ENCODE data around the gene DOK6. TPM values are rescaled to one million over a fixed set of nuclear protein-coding genes. Genes with fewer than 3 reads are reported as not detected.

Gene DOK6
- total and polyA plus RNA-seq, 12 donors, result 0.37 to 12.5 (median 4.6) TPM

DNA sequence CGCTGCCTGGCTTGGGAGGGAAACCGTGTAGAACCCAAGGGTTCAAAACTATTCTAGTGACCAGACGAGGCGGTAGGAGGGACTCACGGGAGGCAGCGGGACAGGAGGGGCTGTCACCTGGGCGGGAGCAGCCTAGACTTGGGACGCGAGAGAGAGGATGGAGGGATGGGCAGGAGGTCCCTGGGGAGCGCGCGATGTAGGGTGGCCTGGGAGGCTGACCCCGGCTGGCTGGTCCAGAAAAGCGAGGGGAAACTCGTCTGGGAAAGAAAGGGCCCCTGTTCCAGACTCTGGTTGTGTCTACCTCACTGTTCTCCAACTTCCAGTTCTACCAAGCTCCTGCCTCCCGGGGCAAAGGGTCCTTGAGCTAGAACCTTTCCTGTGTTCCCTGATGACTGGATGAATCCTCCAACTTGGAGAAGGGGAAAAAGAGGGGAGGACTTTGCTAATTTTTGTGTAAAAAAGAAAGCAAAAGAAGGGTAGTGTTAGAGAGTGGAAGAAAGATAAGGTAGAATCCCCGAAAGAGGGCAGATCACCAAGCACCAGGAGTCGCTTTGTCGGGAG, 1.4 kb downstream of the DOK6 start:
- intact Hi-C loops (cut with DNase I), result loop anchor here in 1 of 10 donors (10.0 kb wide), 1 partner anchor 57 kb away; no protein-coding TSS in a partner anchor
- peak; percentile 9 to 13 for DNase-seq
- ATAC-seq, result peak in 2 of 8 donors; percentile 12 to 40

DNA sequence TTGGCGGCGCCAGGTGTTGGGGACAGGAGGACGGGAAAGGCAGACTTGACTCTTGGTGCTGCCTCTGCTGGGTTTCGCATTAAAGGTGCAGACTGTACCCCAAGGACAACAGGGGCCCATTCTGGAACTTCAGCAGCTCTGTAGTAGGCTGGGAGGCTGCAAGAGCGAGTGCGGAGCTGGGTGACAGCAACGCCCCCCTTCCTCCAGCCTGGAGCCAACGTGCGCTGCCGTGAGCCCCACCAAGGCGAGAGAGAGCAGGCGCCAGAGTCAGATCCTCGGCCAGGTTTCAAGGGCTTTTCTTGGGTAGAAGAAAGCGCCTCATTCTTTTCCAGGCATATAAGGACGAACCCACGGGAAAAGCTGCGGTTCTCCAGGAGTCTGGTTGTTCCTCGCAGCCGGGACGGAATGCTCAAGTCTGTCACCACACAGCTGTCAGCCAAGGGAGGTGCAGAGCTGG, 1.9 kb downstream of the DOK6 start:
- no peak overlapping the region for H3K27ac ChIP-seq
- peaks cover 0 to 16% (median 0%) of the 10 kb centered on the region in 9 donors for H3K4me1 ChIP-seq
- intact Hi-C loops (cut with DNase I), result loop anchor here in 1 of 10 donors (10.0 kb wide), 1 partner anchor 58 kb away; no protein-coding TSS in a partner anchor
- TF ChIP-seq, protein P1, sequence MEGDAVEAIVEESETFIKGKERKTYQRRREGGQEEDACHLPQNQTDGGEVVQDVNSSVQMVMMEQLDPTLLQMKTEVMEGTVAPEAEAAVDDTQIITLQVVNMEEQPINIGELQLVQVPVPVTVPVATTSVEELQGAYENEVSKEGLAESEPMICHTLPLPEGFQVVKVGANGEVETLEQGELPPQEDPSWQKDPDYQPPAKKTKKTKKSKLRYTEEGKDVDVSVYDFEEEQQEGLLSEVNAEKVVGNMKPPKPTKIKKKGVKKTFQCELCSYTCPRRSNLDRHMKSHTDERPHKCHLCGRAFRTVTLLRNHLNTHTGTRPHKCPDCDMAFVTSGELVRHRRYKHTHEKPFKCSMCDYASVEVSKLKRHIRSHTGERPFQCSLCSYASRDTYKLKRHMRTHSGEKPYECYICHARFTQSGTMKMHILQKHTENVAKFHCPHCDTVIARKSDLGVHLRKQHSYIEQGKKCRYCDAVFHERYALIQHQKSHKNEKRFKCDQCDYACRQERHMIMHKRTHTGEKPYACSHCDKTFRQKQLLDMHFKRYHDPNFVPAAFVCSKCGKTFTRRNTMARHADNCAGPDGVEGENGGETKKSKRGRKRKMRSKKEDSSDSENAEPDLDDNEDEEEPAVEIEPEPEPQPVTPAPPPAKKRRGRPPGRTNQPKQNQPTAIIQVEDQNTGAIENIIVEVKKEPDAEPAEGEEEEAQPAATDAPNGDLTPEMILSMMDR (IDR thresholded peaks at IDR 0.05), result no peak
- H3K4me3 ChIP-seq, result peak overlapping the region in 9 of 10 donors; percentile 41 to 70 (median 66)
- 12 to 19% methylated on average over 19 to 20 of the region's 20 CpGs for WGBS, 2 donors
- no peaks in the 10 kb centered on the region for H3K9me3 ChIP-seq
- peaks cover 0 to 50% (median 12%) of the 10 kb centered on the region in 7 donors for H3K27me3 ChIP-seq
- peak in 2 of 8 donors; percentile 32 to 49 for ATAC-seq
- no peak for DNase-seq
- H3K36me3 ChIP-seq, result no peaks in the 10 kb centered on the region

More for the DNA sequence above, 1.4 kb downstream of the DOK6 start:
- Histone ChIP-seq H3K27ac (peak overlapping the region in 1 of 10 donors; percentile 85), H3K27me3 (peaks cover 0 to 50% (median 12%) of the 10 kb centered on the region in 7 donors), H3K4me1 (peaks cover 0 to 16% (median 0%) of the 10 kb centered on the region in 9 donors), H3K9me3 (no peaks in the 10 kb centered on the region), H3K36me3 (no peaks in the 10 kb centered on the region), H3K4me3 (peak overlapping the region; percentile 40 to 70 (median 66))
- TF ChIP-seq, protein P1 (IDR thresholded peaks at IDR 0.05), result no peak
- WGBS, 2 donors, result 5 to 6% methylated on average over 19 of the region's 19 CpGs

DNA sequence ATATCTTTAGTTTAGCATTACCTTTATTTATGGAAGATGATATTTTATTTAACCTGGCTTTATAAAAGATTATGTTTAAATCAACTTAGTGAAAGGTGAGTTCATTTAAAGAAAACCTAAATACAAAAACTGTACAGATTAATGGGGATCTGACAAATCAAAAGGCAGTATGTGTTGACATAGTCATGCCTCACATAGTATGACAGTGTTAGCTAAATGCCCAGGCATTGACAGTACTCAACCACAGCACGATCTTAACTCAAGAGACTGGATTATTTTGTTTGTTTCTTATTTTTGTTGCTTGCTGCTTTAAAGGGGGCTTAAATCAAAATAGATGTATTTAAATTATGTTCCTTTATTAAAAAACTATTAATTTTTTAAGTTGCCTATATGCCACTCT, 7.8 kb downstream of the DOK6 start:
- 90 to 95% methylated on average over 1 of the region's 1 CpG for whole genome bisulfite sequencing, 2 donors
- H3K27me3 ChIP-seq, result no peaks in the 10 kb centered on the region
- no peak for DNase-seq
- H3K9me3 ChIP-seq, result no peaks in the 10 kb centered on the region
- TF ChIP-seq, protein P1 (IDR thresholded peaks at IDR 0.05), result no peak
- H3K27ac ChIP-seq, result no peak overlapping the region
- intact Hi-C loops (cut with DNase I), result loop anchor here in 1 of 10 donors (10.0 kb wide), 1 partner anchor 64 kb away; no protein-coding TSS in a partner anchor
- H3K36me3 ChIP-seq, result no peaks in the 10 kb centered on the region
- no peak overlapping the region for H3K4me3 ChIP-seq
- no peaks in the 10 kb centered on the region for H3K4me1 ChIP-seq
- ATAC-seq, result no peak

DNA sequence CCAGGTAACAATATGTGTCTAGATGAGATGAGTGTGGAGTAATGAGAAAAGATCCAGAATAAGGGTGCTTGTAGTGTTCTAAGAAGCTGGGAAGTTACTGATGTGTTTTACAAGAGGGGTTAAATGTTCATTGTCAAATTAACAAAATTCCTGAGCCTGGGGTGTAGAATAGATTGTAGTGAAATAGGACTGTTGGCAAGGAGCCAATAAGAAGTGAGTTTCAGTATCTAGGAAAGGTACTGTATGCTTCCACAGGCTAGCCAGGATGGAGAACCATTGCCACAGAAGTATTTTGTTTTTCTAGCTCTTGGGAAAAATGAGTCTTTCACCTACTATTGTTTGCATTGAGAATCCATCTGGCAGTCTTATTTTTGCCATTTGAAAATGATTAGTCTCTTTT, 10.5 kb downstream of the DOK6 start:
- ATAC-seq, result no peak
- TF ChIP-seq, protein P1 (IDR thresholded peaks at IDR 0.05), result no peak
- H3K9me3 ChIP-seq, result no peaks in the 10 kb centered on the region
- H3K4me1 ChIP-seq, result no peaks in the 10 kb centered on the region
- H3K27ac ChIP-seq, result no peak overlapping the region
- no peak for DNase-seq
- H3K27me3 ChIP-seq, result no peaks in the 10 kb centered on the region
- H3K4me3 ChIP-seq, result no peak overlapping the region
- intact Hi-C loops (cut with DNase I), result no loop called here
- no peaks in the 10 kb centered on the region for H3K36me3 ChIP-seq
